22Rv1 (cell line): ENCODE results near the gene RNF20.

Source experiments
- H3K27ac ChIP-seq: fragments of 450-650 bp; 2 replicates; pipeline ENCODE4 v1.5.1; 2017
- CTCF ChIP-seq: fragments of 450-650 bp; IDR thresholded peaks from 2 replicates; pipeline ENCODE4 v1.5.1; 2017; ENCODE audit warnings: mild to moderate bottlenecking
- ZFX ChIP-seq: fragments of 450-650 bp; IDR thresholded peaks from 2 replicates; pipeline ENCODE4 v1.6.1; 2017; ENCODE audit warnings: antibody characterized with exemption, borderline replicate concordance

RNF20 gene

GRCh38 chr9:101605547-101605946 lies 71.9 kb downstream of the RNF20 start:
- no peak overlapping the region for H3K27ac ChIP-seq
- TF ChIP-seq CTCF (no peak), ZFX (no peak)
